ENCODE results near the gene BOD1.

DNA sequence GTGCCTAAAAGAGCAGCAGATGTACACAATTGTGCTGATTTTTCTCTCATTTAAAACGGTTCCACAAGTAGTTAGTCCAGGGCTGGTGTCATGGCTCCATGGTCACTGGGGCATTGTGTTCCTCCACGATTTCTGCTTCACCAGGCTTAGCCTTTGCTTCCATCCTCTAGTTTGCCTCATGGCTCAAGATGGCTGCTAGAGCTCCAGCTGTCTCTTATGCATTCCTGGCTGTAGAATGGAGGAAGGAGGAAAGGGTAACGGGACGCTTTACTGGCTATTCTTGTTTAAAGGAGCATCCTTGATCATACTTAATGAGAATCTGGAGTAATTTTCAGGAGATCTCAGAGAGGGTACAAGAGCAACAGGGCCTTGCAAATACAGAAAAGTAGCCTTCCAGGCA, 47.7 kb downstream of the BOD1 start:
- TF ChIP-seq, protein P1, sequence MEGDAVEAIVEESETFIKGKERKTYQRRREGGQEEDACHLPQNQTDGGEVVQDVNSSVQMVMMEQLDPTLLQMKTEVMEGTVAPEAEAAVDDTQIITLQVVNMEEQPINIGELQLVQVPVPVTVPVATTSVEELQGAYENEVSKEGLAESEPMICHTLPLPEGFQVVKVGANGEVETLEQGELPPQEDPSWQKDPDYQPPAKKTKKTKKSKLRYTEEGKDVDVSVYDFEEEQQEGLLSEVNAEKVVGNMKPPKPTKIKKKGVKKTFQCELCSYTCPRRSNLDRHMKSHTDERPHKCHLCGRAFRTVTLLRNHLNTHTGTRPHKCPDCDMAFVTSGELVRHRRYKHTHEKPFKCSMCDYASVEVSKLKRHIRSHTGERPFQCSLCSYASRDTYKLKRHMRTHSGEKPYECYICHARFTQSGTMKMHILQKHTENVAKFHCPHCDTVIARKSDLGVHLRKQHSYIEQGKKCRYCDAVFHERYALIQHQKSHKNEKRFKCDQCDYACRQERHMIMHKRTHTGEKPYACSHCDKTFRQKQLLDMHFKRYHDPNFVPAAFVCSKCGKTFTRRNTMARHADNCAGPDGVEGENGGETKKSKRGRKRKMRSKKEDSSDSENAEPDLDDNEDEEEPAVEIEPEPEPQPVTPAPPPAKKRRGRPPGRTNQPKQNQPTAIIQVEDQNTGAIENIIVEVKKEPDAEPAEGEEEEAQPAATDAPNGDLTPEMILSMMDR (IDR thresholded peaks at IDR 0.05; ENCODE audit: low read depth, low read length, missing input control), result no peak
- TF ChIP-seq TAF1 (conservative IDR thresholded peaks at IDR 0.05) (no peak), RAD21 (IDR thresholded peaks at IDR 0.05) (no peak), YY1 (IDR thresholded peaks at IDR 0.05) (no peak), EGR1 (IDR thresholded peaks at IDR 0.05; ENCODE audit: low read depth in 2 of 2) (no peak), GABPA (IDR thresholded peaks at IDR 0.05 in 1 of 2, conservative IDR thresholded peaks at IDR 0.05 in 1 of 2) (no peak), HNF4G (IDR thresholded peaks at IDR 0.05) (no peak), FOXA1 (IDR thresholded peaks at IDR 0.05) (no peak)
- TF ChIP-seq, protein P2, sequence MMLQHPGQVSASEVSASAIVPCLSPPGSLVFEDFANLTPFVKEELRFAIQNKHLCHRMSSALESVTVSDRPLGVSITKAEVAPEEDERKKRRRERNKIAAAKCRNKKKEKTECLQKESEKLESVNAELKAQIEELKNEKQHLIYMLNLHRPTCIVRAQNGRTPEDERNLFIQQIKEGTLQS (IDR thresholded peaks at IDR 0.05), result no peak
- TF ChIP-seq, protein P3, sequence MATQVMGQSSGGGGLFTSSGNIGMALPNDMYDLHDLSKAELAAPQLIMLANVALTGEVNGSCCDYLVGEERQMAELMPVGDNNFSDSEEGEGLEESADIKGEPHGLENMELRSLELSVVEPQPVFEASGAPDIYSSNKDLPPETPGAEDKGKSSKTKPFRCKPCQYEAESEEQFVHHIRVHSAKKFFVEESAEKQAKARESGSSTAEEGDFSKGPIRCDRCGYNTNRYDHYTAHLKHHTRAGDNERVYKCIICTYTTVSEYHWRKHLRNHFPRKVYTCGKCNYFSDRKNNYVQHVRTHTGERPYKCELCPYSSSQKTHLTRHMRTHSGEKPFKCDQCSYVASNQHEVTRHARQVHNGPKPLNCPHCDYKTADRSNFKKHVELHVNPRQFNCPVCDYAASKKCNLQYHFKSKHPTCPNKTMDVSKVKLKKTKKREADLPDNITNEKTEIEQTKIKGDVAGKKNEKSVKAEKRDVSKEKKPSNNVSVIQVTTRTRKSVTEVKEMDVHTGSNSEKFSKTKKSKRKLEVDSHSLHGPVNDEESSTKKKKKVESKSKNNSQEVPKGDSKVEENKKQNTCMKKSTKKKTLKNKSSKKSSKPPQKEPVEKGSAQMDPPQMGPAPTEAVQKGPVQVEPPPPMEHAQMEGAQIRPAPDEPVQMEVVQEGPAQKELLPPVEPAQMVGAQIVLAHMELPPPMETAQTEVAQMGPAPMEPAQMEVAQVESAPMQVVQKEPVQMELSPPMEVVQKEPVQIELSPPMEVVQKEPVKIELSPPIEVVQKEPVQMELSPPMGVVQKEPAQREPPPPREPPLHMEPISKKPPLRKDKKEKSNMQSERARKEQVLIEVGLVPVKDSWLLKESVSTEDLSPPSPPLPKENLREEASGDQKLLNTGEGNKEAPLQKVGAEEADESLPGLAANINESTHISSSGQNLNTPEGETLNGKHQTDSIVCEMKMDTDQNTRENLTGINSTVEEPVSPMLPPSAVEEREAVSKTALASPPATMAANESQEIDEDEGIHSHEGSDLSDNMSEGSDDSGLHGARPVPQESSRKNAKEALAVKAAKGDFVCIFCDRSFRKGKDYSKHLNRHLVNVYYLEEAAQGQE (IDR thresholded peaks at IDR 0.05), result no peak

Data from liver (tissue), 3 donors.